Trophoblast cell (in vitro differentiated cells and primary cell): ENCODE data around the gene CASP8AP2.
"Not testable (repeated sequence)": the region's sequence is repeated elsewhere in the genome, so short reads cannot be mapped to it uniquely, and the experiment has no call there.

ENCODE experiments used
- DNase-seq, 2 donors: peaks; one replicate each; pipeline ENCODE4 v3.0.0-alpha.2; 2016
- H2AFZ ChIP-seq: 2 replicates; pipeline ENCODE4 v1.6.1; 2013; ENCODE audit warnings: low read length, moderate library complexity, mild to moderate bottlenecking; ENCODE audit not compliant: insufficient read depth, poor library complexity
- H2AK5ac ChIP-seq: 2 replicates; pipeline ENCODE4 v1.6.1; 2013; ENCODE audit warnings: mild to moderate bottlenecking, low read length
- H2BK120ac ChIP-seq: 2 replicates; pipeline ENCODE4 v1.6.1; 2013; ENCODE audit warnings: low read length, mild to moderate bottlenecking, moderate library complexity; ENCODE audit not compliant: insufficient read depth, poor library complexity
- H2BK12ac ChIP-seq: 2 replicates; pipeline ENCODE4 v1.6.1; 2013; ENCODE audit warnings: mild to moderate bottlenecking, low read length, moderate library complexity
- H2BK5ac ChIP-seq: 2 replicates; pipeline ENCODE4 v1.6.1; 2013; ENCODE audit warnings: low read length, low read depth, moderate library complexity, mild to moderate bottlenecking; ENCODE audit not compliant: poor library complexity
- H3K14ac ChIP-seq: 2 replicates; pipeline ENCODE4 v1.6.1; 2013; ENCODE audit warnings: mild to moderate bottlenecking, low read length
- H3K18ac ChIP-seq: 2 replicates; pipeline ENCODE4 v1.6.1; 2013; ENCODE audit warnings: mild to moderate bottlenecking, low read length
- H3K23ac ChIP-seq: 2 replicates; pipeline ENCODE4 v1.6.1; 2013; ENCODE audit warnings: low read length
- H3K27ac ChIP-seq: 2 replicates; pipeline ENCODE4 v1.5.1; 2013; ENCODE audit warnings: low read depth, mild to moderate bottlenecking, inconsistent platforms, low read length, moderate library complexity
- H3K27me3 ChIP-seq: 2 replicates; pipeline ENCODE4 v1.6.1; 2013; ENCODE audit warnings: inconsistent platforms, mild to moderate bottlenecking, low read length, moderate library complexity; ENCODE audit not compliant: insufficient read depth
- H3K36me3 ChIP-seq, 2 experiments: 1 replicate in 1 of 2; 2 replicates in 1 of 2; pipeline ENCODE4 v1.6.1; 2013; ENCODE audit warnings: low read length in 2 of 2, mild to moderate bottlenecking in 2 of 2, moderate library complexity in 1 of 2; ENCODE audit not compliant: insufficient read depth in 2 of 2, control insufficient read depth in 1 of 2
- H3K4ac ChIP-seq: 2 replicates; pipeline ENCODE4 v1.6.1; 2013; ENCODE audit warnings: low read depth, mild to moderate bottlenecking, low read length, moderate library complexity
- H3K4me1 ChIP-seq, 2 experiments: 1 replicate in 1 of 2; 2 replicates in 1 of 2; pipeline ENCODE4 v1.6.1; 2013; ENCODE audit warnings: low read length in 2 of 2, mild to moderate bottlenecking in 2 of 2, moderate library complexity in 1 of 2; ENCODE audit not compliant: insufficient read depth in 2 of 2, control insufficient read depth in 1 of 2
- H3K4me2 ChIP-seq: 2 replicates; pipeline ENCODE4 v1.6.1; 2013; ENCODE audit warnings: inconsistent platforms, mild to moderate bottlenecking, low read length, moderate library complexity
- H3K4me3 ChIP-seq: 2 replicates; pipeline ENCODE4 v1.5.1; 2013; ENCODE audit warnings: mild to moderate bottlenecking, low read depth, low read length, inconsistent platforms
- H3K79me1 ChIP-seq: one replicate; pipeline ENCODE4 v1.6.1; 2013; ENCODE audit warnings: low read length
- H3K79me2 ChIP-seq: 2 replicates; pipeline ENCODE4 v1.6.1; 2013; ENCODE audit warnings: low read length, mild to moderate bottlenecking; ENCODE audit not compliant: control insufficient read depth, insufficient read depth, poor library complexity
- H3K9ac ChIP-seq: 2 replicates; pipeline ENCODE4 v1.6.1; 2013; ENCODE audit warnings: mild to moderate bottlenecking, low read length
- H3K9me3 ChIP-seq: 2 replicates; pipeline ENCODE4 v1.6.1; 2013; ENCODE audit warnings: low read depth, mild to moderate bottlenecking, control low read depth, inconsistent platforms, low read length; ENCODE audit not compliant: insufficient read depth
- H4K12ac ChIP-seq: 2 replicates; pipeline ENCODE4 v1.6.1; 2013; ENCODE audit warnings: low read depth, mild to moderate bottlenecking, low read length, moderate library complexity
- H4K8ac ChIP-seq: 2 replicates; pipeline ENCODE4 v1.6.1; 2013; ENCODE audit warnings: low read depth, mild to moderate bottlenecking, low read length, moderate library complexity
- H4K91ac ChIP-seq: one replicate; pipeline ENCODE4 v1.6.1; 2013; ENCODE audit warnings: low read depth, mild to moderate bottlenecking, low read length, moderate library complexity
- WGBS: extraction: QIAGEN DNeasy Blood & Tissue Kit; methylation state at CpG from one replicate; pipeline ENCODE4 v1.1.7; 2013; ENCODE audit warnings: missing lambda C conversion rate; ENCODE audit not compliant: insufficient read length, insufficient coverage; ENCODE audit errors: extremely low coverage; 5-methylcytosine and 5-hydroxymethylcytosine counted together

CASP8AP2 gene

DNA sequence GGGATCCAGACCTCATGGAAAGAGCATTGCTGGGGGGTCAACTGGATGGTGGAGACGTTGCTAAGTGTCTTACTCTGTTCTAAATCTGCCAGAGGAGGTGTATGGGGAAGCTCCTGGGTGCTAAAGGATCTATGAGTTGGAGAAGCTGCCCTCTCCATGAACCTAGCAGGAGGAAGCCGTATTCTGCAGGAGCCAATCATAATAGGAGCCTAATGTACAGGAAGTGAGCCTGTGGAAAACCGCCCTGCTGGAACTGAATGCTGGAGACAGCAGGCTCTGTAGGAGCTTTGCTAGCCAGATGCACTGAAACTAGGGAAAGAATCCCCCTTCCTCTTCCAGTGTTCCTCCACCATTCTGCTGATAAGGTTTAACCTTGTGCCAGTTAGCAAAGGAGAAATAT lies 10.9 kb downstream of the CASP8AP2 start:
- Histone ChIP-seq H3K4me1 (no peaks in the 10 kb centered on the region), H2AK5ac (no peak overlapping the region), H2BK5ac (no peak overlapping the region), H3K14ac (no peak overlapping the region), H4K91ac (no peak overlapping the region), H3K9ac (no peak overlapping the region), H2AFZ (no peak overlapping the region), H2BK12ac (no peak overlapping the region), H3K9me3 (no peaks in the 10 kb centered on the region), H3K23ac (no peak overlapping the region), H3K27me3 (no peaks in the 10 kb centered on the region), H3K79me1 (no peaks in the 10 kb centered on the region), H3K36me3 (peaks cover 7 to 10% of the 10 kb centered on the region in 2 experiments), H2BK120ac (no peak overlapping the region), H3K79me2 (no peaks in the 10 kb centered on the region), H3K27ac (no peak overlapping the region), H3K4me3 (no peak overlapping the region), H3K4me2 (no peak overlapping the region), H3K18ac (no peak overlapping the region), H4K12ac (no peak overlapping the region), H3K4ac (no peak overlapping the region), H4K8ac (no peak overlapping the region)
- no peak for DNase-seq
- WGBS, result no CpG with 5 or more reads among the region's 3 CpGs

GRCh38 chr6:89842228-89842627 lies 12.5 kb downstream of the CASP8AP2 start:
- no peaks in the 10 kb centered on the region for H3K4me1 ChIP-seq

GRCh38 chr6:89843070-89843469 lies 13.4 kb downstream of the CASP8AP2 start:
- no peaks in the 10 kb centered on the region for H3K27me3 ChIP-seq
- WGBS, result no CpG with 5 or more reads among the region's 3 CpGs
- H3K36me3 ChIP-seq, result peaks cover 4 to 16% of the 10 kb centered on the region in 2 experiments

More at GRCh38 chr6:89842228-89842627, 12.5 kb downstream of the CASP8AP2 start:
- Histone ChIP-seq H3K23ac (no peak overlapping the region), H3K4ac (no peak overlapping the region), H3K4me2 (no peak overlapping the region), H3K27ac (no peak overlapping the region), H2AFZ (no peak overlapping the region), H4K91ac (no peak overlapping the region), H3K36me3 (peaks cover 4 to 14% of the 10 kb centered on the region in 2 experiments), H2BK120ac (no peak overlapping the region), H2AK5ac (no peak overlapping the region), H3K9ac (no peak overlapping the region), H3K14ac (no peak overlapping the region), H3K27me3 (no peaks in the 10 kb centered on the region), H3K4me3 (no peak overlapping the region), H4K12ac (no peak overlapping the region), H4K8ac (no peak overlapping the region), H3K18ac (no peak overlapping the region), H3K79me1 (no peaks in the 10 kb centered on the region), H3K9me3 (no peaks in the 10 kb centered on the region), H2BK5ac (no peak overlapping the region), H2BK12ac (no peak overlapping the region), H3K79me2 (no peaks in the 10 kb centered on the region)
- WGBS, result no CpG with 5 or more reads among the region's 2 CpGs
- DNase-seq, result no peak

GRCh38 chr6:89847513-89847912 lies 17.8 kb downstream of the CASP8AP2 start:
- H3K18ac ChIP-seq, H2BK5ac ChIP-seq, H2AFZ ChIP-seq, H3K4me2 ChIP-seq, DNase-seq, H3K9me3 ChIP-seq, H3K27ac ChIP-seq, H3K14ac ChIP-seq, H3K4ac ChIP-seq, H4K8ac ChIP-seq, H3K23ac ChIP-seq, H3K4me1 ChIP-seq, H4K12ac ChIP-seq, H3K79me2 ChIP-seq, H2BK120ac ChIP-seq, H3K4me3 ChIP-seq, H3K9ac ChIP-seq, H2BK12ac ChIP-seq, H3K79me1 ChIP-seq, H3K27me3 ChIP-seq, H2AK5ac ChIP-seq, H4K91ac ChIP-seq: not testable (repeated sequence)
- peaks cover 11 to 15% of the 10 kb centered on the region in 2 experiments for H3K36me3 ChIP-seq
- no CpG with 5 or more reads among the region's 5 CpGs for WGBS

More at GRCh38 chr6:89843070-89843469, 13.4 kb downstream of the CASP8AP2 start:
- Histone ChIP-seq H3K4ac (no peak overlapping the region), H3K79me1 (no peaks in the 10 kb centered on the region), H3K18ac (no peak overlapping the region), H4K91ac (no peak overlapping the region), H3K79me2 (no peaks in the 10 kb centered on the region), H3K23ac (no peak overlapping the region), H4K8ac (no peak overlapping the region), H3K4me2 (no peak overlapping the region), H3K9me3 (no peaks in the 10 kb centered on the region), H3K4me1 (no peaks in the 10 kb centered on the region), H2BK5ac (no peak overlapping the region), H2BK120ac (no peak overlapping the region), H3K14ac (no peak overlapping the region), H3K27ac (no peak overlapping the region), H3K4me3 (no peak overlapping the region), H2AFZ (no peak overlapping the region), H2BK12ac (no peak overlapping the region), H4K12ac (no peak overlapping the region), H3K9ac (no peak overlapping the region), H2AK5ac (no peak overlapping the region)
- no peak for DNase-seq
